Tibial nerve (tissue), 4 donors: ENCODE measurements around the gene C16orf95. TPM values are rescaled to one million over a fixed set of nuclear protein-coding genes. Genes with fewer than 3 reads are reported as not detected.
"Not testable (repeated sequence)": the region's sequence is repeated elsewhere in the genome, so short reads cannot be mapped to it uniquely, and the experiment has no call there.

ENCODE experiments used
- DNase-seq, 2 donors: peaks; one replicate each; pipeline ENCODE4 v3.0.0-alpha.2; 2019; ENCODE audit warnings: low spot score in 2 of 2
- H3K27ac ChIP-seq, 4 donors: fragments of 200-600 bp; sonication (generic) in 3 of 4; one replicate each; pipeline ENCODE4 v1.5.1; 2017 to 2019; ENCODE audit warnings: mild to moderate bottlenecking in 1 of 4
- H3K27me3 ChIP-seq, 2 donors: fragments of 200-600 bp; sonication (generic) in 1 of 2; one replicate each; pipeline versions ENCODE4 v1.5.1 to v1.6.0; 2017 to 2019
- H3K36me3 ChIP-seq, 3 donors: fragments of 200-600 bp; sonication (generic); one replicate each; pipeline ENCODE4 v1.5.1; 2018 to 2019
- H3K4me1 ChIP-seq, 4 donors: fragments of 200-600 bp; sonication (generic) in 3 of 4; one replicate each; pipeline ENCODE4 v1.5.1; 2017 to 2019
- H3K4me3 ChIP-seq, 4 donors: fragments of 200-600 bp; sonication (generic) in 3 of 4; one replicate each; pipeline ENCODE4 v1.5.1; 2017 to 2019; ENCODE audit warnings: mild to moderate bottlenecking in 1 of 4, moderate library complexity in 1 of 4
- H3K9me3 ChIP-seq, 4 donors: fragments of 200-600 bp; sonication (generic) in 3 of 4; one replicate each; pipeline ENCODE4 v1.5.1; 2017 to 2019
- CTCF ChIP-seq, 5 experiments: fragments of 200-600 bp in 3 of 5; fragments of 450-650 bp in 2 of 5; sonication (generic) in 3 of 5; IDR thresholded peaks; one replicate each; pipeline ENCODE4 v1.5.1; 2016 to 2019; ENCODE audit warnings: antibody characterized with exemption in 5 of 5, mild to moderate bottlenecking in 3 of 5, moderate library complexity in 2 of 5
- EP300 ChIP-seq, 2 donors: sonication (generic); formaldehyde crosslinking; IDR thresholded peaks; one replicate each; pipeline ENCODE4 v1.6.1; 2017; ENCODE audit warnings: antibody characterized with exemption in 2 of 2, mild to moderate bottlenecking in 1 of 2
- POLR2A ChIP-seq, 2 donors: fragments of 450-650 bp; IDR thresholded peaks; one replicate each; pipeline ENCODE4 v1.6.1; 2017; ENCODE audit warnings: antibody characterized with exemption in 2 of 2, mild to moderate bottlenecking in 2 of 2, moderate library complexity in 2 of 2
- WGBS, 2 donors: methylation state at CpG; one replicate each; pipeline ENCODE4 v1.1.5; 2018; 5-methylcytosine and 5-hydroxymethylcytosine counted together
- total RNA-seq, 4 donors: library from RNA; depleted of rRNA; stranded (reverse); fragments of >200 nt; gene quantifications; one replicate each; pipeline ENCODE4 v1.1.0, GENCODE V29; 2016

The C16orf95 gene
- total RNA-seq, 4 donors from 2014 or later: 0.44 to 9.8 (median 2.6) TPM

DNA sequence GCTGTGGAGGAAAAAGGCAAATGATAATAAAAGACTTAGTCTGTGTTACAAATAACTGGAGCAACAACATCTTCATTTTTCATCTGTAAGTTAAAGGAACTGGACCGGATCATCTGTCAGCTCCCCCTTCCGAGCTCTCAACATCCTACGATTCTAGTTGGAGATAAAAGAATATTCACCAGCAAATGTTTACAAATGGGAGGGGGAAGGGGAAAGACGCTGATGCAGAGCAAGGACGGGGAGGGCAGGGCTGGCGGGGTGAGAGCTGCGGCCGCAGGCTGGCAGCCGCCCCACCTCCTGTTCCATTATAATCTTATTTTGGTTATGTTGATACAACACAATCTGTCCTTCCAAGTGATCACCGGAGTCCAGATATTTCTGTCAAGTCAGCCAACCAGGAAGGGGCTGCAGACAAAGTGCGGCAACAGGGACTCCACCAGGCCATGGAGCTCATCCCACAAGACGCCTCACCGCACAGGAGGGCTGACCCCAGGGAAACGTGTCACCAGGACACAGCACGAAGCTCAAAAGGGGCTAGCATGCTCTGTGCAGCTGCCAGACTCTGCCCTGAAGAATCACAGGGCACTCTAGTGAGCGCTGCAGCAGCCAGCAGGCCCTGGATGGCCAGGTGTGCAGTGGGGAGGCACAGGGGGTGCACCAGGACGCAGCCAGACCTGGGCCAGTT lies 46.7 kb upstream of the C16orf95 start:
- 43 to 48% methylated on average over 15 to 17 of the region's 17 CpGs for WGBS, 2 donors
- Histone ChIP-seq H3K4me3 (no peak overlapping the region), H3K27ac (no peak overlapping the region)

GRCh38 chr16:87362828-87363559 lies 45.8 kb upstream of the C16orf95 start:
- H3K9me3 ChIP-seq, DNase-seq, H3K27me3 ChIP-seq, H3K4me3 ChIP-seq, H3K27ac ChIP-seq: not testable (repeated sequence)
- 93 to 94% methylated on average over 13 of the region's 13 CpGs for WGBS, 2 donors
- Histone ChIP-seq H3K36me3 (peaks cover 5 to 78% (median 13%) of the 10 kb centered on the region in 3 donors), H3K4me1 (peaks cover 0 to 27% (median 4%) of the 10 kb centered on the region in 4 donors)

More for the DNA sequence above, 46.7 kb upstream of the C16orf95 start:
- Histone ChIP-seq H3K4me1 (peaks cover 0 to 36% (median 4%) of the 10 kb centered on the region in 4 donors), H3K9me3 (no peaks in the 10 kb centered on the region), H3K36me3 (peaks cover 0 to 69% (median 6%) of the 10 kb centered on the region in 3 donors), H3K27me3 (no peaks in the 10 kb centered on the region)
- no peak for DNase-seq
- no peak for TF ChIP-seq EP300 (IDR thresholded peaks at IDR 0.05)
- TF ChIP-seq CTCF (IDR thresholded peaks at IDR 0.05): no peak
- TF ChIP-seq POLR2A (IDR thresholded peaks at IDR 0.05): no peak

GRCh38 chr16:87361916-87362619 lies 44.9 kb upstream of the C16orf95 start:
- no peak overlapping the region for H3K27ac ChIP-seq
- WGBS, 2 donors: 97% methylated on average over 8 of the region's 8 CpGs
- DNase-seq: no peak
- no peaks in the 10 kb centered on the region for H3K27me3 ChIP-seq
- H3K4me3 ChIP-seq: no peak overlapping the region
- TF ChIP-seq EP300 (IDR thresholded peaks at IDR 0.05): no peak
- TF ChIP-seq POLR2A (IDR thresholded peaks at IDR 0.05): no peak
- no peak for TF ChIP-seq CTCF (IDR thresholded peaks at IDR 0.05)
- peaks cover 5 to 87% (median 17%) of the 10 kb centered on the region in 3 donors for H3K36me3 ChIP-seq
- peaks cover 0 to 20% (median 3%) of the 10 kb centered on the region in 4 donors for H3K4me1 ChIP-seq
- H3K9me3 ChIP-seq: no peaks in the 10 kb centered on the region

DNA sequence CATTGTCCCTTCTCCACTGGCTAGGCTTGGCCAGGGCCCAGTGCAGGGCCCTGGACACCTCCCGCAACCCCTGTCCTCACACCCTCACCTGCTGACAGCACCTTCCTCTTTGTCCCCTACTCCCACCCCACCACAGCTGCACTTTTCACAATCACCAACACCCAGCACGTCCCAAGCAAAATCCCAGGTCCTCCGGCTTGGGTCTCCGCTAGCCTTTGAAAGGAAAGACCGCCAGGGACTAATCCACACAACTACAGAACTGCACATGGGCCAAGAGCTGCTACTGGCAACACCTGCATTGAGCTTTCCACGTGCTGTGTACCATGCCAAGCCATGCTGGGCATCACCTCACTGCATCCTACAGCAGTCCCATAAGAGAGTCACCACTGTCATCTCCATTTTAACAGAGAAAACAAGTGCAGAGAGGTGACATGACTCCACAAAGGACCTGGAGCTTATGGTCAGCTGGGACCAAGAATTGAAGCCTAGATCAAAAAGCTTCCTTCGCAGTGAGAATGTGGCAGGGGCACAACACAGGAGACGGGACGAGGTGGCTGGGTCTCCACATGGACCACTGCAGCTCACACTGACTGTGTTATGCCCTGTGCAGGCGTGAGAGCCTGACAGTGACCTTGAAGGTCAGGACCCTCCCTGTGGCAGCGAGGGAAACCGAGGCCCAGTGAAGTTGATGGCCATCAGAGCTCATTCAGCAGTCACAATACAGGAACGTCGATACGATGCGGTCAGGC lies 43.8 kb upstream of the C16orf95 start:
- Histone ChIP-seq H3K9me3 (no peaks in the 10 kb centered on the region), H3K4me3 (no peak overlapping the region), H3K27ac (no peak overlapping the region), H3K27me3 (no peaks in the 10 kb centered on the region), H3K4me1 (peaks cover 0 to 18% (median 3%) of the 10 kb centered on the region in 4 donors), H3K36me3 (peaks cover 5 to 88% (median 17%) of the 10 kb centered on the region in 3 donors)
- no peak for DNase-seq
- 94 to 96% methylated on average over 16 of the region's 16 CpGs for WGBS, 2 donors
- no peak for TF ChIP-seq CTCF (IDR thresholded peaks at IDR 0.05)
- no peak for TF ChIP-seq EP300 (IDR thresholded peaks at IDR 0.05)
- no peak for TF ChIP-seq POLR2A (IDR thresholded peaks at IDR 0.05)

DNA sequence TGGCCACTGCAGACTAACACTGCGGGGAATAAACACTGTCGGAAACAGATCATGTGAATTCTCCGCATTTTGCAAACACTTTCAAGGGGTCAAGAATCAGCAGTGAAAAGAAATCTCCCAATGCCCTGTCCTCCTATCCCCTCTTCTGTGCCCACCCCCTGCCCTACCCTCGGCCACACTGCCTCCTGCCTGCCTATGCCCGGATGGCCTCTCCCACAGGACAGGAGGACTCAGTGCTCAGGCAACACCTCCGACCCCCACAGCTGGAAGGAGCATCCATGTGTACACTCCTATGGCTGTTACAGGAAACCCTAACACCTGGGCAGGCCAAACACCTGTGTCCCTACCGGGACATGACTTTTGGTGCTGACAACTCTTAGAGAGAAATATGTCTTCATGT lies 41.9 kb upstream of the C16orf95 start:
- Histone ChIP-seq H3K27ac (no peak overlapping the region), H3K4me3 (no peak overlapping the region), H3K27me3 (no peaks in the 10 kb centered on the region), H3K36me3 (peaks cover 5 to 92% (median 17%) of the 10 kb centered on the region in 3 donors), H3K9me3 (no peaks in the 10 kb centered on the region), H3K4me1 (peaks cover 0 to 10% (median under 1%) of the 10 kb centered on the region in 4 donors)
- TF ChIP-seq EP300 (IDR thresholded peaks at IDR 0.05): no peak
- TF ChIP-seq POLR2A (IDR thresholded peaks at IDR 0.05): no peak
- no peak for TF ChIP-seq CTCF (IDR thresholded peaks at IDR 0.05)
- no peak for DNase-seq
- 93 to 94% methylated on average over 7 of the region's 7 CpGs for WGBS, 2 donors
